NB4 (cell line): ENCODE results near the gene HTR6.

ENCODE experiments used
- MAX ChIP-seq: IDR thresholded peaks from 2 replicates; pipeline ENCODE4 v1.6.1; 2011; ENCODE audit warnings: low read depth, low read length
- MYC ChIP-seq: IDR thresholded peaks from 2 replicates; pipeline ENCODE4 v1.6.1; 2011; ENCODE audit warnings: low read depth, low read length
- POLR2A ChIP-seq: IDR thresholded peaks from 2 replicates; pipeline ENCODE4 v1.6.1; 2011; ENCODE audit warnings: mild to moderate bottlenecking; ENCODE audit not compliant: insufficient read length; ENCODE audit errors: extremely low read depth
- TF ChIP-seq, protein P1 (sequence below): IDR thresholded peaks from one replicate; pipeline ENCODE4 v1.5.1; 2012; ENCODE audit warnings: low read depth, low read length

GRCh38 chr1:19648689-19649088 lies 16.0 kb upstream of the HTR6 start:
- no peak for TF ChIP-seq POLR2A
- TF ChIP-seq, protein P1, sequence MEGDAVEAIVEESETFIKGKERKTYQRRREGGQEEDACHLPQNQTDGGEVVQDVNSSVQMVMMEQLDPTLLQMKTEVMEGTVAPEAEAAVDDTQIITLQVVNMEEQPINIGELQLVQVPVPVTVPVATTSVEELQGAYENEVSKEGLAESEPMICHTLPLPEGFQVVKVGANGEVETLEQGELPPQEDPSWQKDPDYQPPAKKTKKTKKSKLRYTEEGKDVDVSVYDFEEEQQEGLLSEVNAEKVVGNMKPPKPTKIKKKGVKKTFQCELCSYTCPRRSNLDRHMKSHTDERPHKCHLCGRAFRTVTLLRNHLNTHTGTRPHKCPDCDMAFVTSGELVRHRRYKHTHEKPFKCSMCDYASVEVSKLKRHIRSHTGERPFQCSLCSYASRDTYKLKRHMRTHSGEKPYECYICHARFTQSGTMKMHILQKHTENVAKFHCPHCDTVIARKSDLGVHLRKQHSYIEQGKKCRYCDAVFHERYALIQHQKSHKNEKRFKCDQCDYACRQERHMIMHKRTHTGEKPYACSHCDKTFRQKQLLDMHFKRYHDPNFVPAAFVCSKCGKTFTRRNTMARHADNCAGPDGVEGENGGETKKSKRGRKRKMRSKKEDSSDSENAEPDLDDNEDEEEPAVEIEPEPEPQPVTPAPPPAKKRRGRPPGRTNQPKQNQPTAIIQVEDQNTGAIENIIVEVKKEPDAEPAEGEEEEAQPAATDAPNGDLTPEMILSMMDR: no peak
- TF ChIP-seq MAX: no peak
- no peak for TF ChIP-seq MYC
